Ascending aorta (tissue), 2 donors: ENCODE measurements around the gene TEX44. TPM values are rescaled to one million over a fixed set of nuclear protein-coding genes. Genes with fewer than 3 reads are reported as not detected.

Experiments used
- DNase-seq, 2 donors: peaks; one replicate each; pipeline ENCODE4 v3.0.0-alpha.2; 2019; ENCODE audit warnings: low spot score in 2 of 2
- H3K27ac ChIP-seq, 2 donors: fragments of 200-600 bp; sonication (generic); one replicate each; pipeline ENCODE4 v1.5.1; 2016 to 2017; ENCODE audit warnings: mild to moderate bottlenecking in 1 of 2
- H3K27me3 ChIP-seq: fragments of 200-600 bp; sonication (generic); one replicate; pipeline ENCODE4 v1.5.1; 2017
- H3K36me3 ChIP-seq, 2 donors: fragments of 200-600 bp; sonication (generic); one replicate each; pipeline ENCODE4 v1.5.1; 2016
- H3K4me1 ChIP-seq, 2 donors: fragments of 200-600 bp; sonication (generic); one replicate each; pipeline ENCODE4 v1.5.1; 2016 to 2017; ENCODE audit warnings: mild to moderate bottlenecking in 1 of 2
- H3K4me3 ChIP-seq, 2 donors: fragments of 200-600 bp; sonication (generic); one replicate each; pipeline ENCODE4 v1.5.1; 2016 to 2017; ENCODE audit warnings: mild to moderate bottlenecking in 1 of 2
- H3K9me3 ChIP-seq, 2 donors: fragments of 200-600 bp; sonication (generic); one replicate each; pipeline ENCODE4 v1.5.1; 2016
- CTCF ChIP-seq, 3 experiments: fragments of 200-600 bp in 2 of 3; fragments of 450-650 bp in 1 of 3; sonication (generic) in 2 of 3; IDR thresholded peaks; one replicate each; pipeline ENCODE4 v1.5.1; 2016 to 2019; ENCODE audit warnings: antibody characterized with exemption in 3 of 3, mild to moderate bottlenecking in 1 of 3, moderate library complexity in 1 of 3
- intact Hi-C: fragments of 100-400 bp; cut with DNase I; formaldehyde crosslinking; loops from one replicate; pipeline ENCODE4 v1.15.1; 2023
- total RNA-seq: library from RNA; depleted of rRNA; stranded (reverse); fragments of >200 nt; gene quantifications from one replicate; pipeline ENCODE4 v1.1.0, GENCODE V29; 2016

TEX44 gene
- total RNA-seq, 1 donor from 2014 or later: not detected

GRCh38 chr2:231640641-231641111 is 48.0 kb downstream of the TEX44 start:
- H3K27ac ChIP-seq: peak overlapping the region; percentile 91 to 92
- peak in 1 of 3 experiments; percentile 12 for TF ChIP-seq CTCF (IDR thresholded peaks at IDR 0.05)
- DNase-seq: peak; percentile 18 to 91
- no peaks in the 10 kb centered on the region for H3K27me3 ChIP-seq
- no peaks in the 10 kb centered on the region for H3K36me3 ChIP-seq
- H3K9me3 ChIP-seq: no peaks in the 10 kb centered on the region
- peak overlapping the region in 1 of 2 donors; percentile 21 for H3K4me3 ChIP-seq
- peaks cover 21 to 41% of the 10 kb centered on the region in 2 donors for H3K4me1 ChIP-seq
- intact Hi-C loops: no loop called here

DNA sequence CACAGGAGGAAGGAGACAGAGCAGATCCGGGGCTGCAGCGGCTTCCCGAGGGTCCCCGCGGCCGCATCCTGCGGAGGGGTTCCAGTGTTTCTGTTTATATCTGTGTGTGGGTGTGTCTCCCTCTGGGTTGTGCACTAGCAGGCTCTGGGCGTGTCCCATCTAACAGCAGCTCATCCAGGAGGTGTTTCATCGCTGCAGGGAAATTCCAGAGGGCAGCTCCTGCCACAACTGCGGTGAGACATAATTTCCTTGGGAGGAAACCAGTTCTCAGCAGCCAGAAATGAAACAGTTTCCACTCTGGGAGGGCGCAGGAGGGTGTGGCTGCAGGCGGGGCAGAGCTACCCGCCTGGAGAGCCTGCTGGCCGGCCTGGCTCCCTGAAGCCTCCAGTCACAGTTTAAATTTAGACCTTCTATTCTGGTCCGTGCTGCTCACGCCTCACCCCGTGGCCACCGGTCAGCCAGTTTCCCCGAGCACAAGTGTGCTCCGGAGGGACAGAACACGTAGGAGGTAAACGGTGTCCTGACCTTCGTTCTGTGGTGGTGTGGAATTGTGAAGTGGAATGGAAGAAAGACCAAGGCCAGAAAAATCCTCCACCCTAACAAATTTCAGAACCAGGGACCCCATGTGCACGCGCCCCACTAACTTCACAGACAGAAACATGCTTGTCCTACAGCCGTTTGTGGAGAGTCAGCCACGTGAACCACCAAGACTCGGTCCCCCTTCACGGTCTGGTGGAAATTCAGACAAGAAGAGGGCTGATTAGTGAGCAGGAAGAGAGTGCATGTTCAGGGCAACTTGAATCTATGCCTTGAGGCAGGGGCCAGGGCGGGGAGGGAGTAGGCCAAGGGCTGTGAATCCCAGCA is 50.2 kb downstream of the TEX44 start:
- DNase-seq: peak; percentile 86 to 98
- TF ChIP-seq CTCF (IDR thresholded peaks at IDR 0.05): no peak
- Histone ChIP-seq H3K27ac (peak overlapping the region; percentile 97 to 99), H3K4me3 (peak overlapping the region; percentile 35 to 49), H3K4me1 (peaks cover 21 to 41% of the 10 kb centered on the region in 2 donors), H3K9me3 (no peaks in the 10 kb centered on the region), H3K36me3 (no peaks in the 10 kb centered on the region), H3K27me3 (no peaks in the 10 kb centered on the region)
- intact Hi-C loops: loop anchor here (1.0 to 2.0 kb wide), 5 partner anchors 19 to 65 kb away; partner anchors contain the start of gene PTMA

- H3K4me1 ChIP-seq: peaks cover 21 to 41% of the 10 kb centered on the region in 2 donors
- intact Hi-C loops: loop anchor here (1.0 to 2.0 kb wide), 2 partner anchors 19 to 39 kb away; no protein-coding TSS in a partner anchor
Observed at GRCh38 chr2:231643495-231643888, 50.8 kb downstream of the TEX44 start.

More at GRCh38 chr2:231643495-231643888, 50.8 kb downstream of the TEX44 start:
- no peaks in the 10 kb centered on the region for H3K36me3 ChIP-seq
- no peak for DNase-seq
- H3K27me3 ChIP-seq: no peaks in the 10 kb centered on the region
- H3K4me3 ChIP-seq: peak overlapping the region in 1 of 2 donors; percentile 39
- no peak for TF ChIP-seq CTCF (IDR thresholded peaks at IDR 0.05)
- no peaks in the 10 kb centered on the region for H3K9me3 ChIP-seq
- H3K27ac ChIP-seq: peak overlapping the region; percentile 97 to 99

Other genes starting within 250 kb of the TEX44 start
- 0.64 TPM for gene B3GNT7, start 197.2 kb upstream of the TEX44 start, total RNA-seq
- gene NCL, start 128.4 kb upstream of the TEX44 start, total RNA-seq: 136 TPM
- 1.8 TPM for gene NMUR1, start 62.4 kb upstream of the TEX44 start, total RNA-seq
- 745 TPM for gene PTMA, start 115.7 kb downstream of the TEX44 start, total RNA-seq
- gene PDE6D, start 188.4 kb downstream of the TEX44 start, total RNA-seq: 34.1 TPM
- 28.9 TPM for gene COPS7B, start 193.6 kb downstream of the TEX44 start, total RNA-seq